Duodenal mucosa (tissue), 2 donors: ENCODE measurements around the gene CES3.
"Not testable (repeated sequence)": the region's sequence is repeated elsewhere in the genome, so short reads cannot be mapped to it uniquely, and the experiment has no call there.

Experiments
- H3K27ac ChIP-seq: one replicate; pipeline ENCODE4 v1.7.0; 2013; ENCODE audit warnings: low read depth, low read length
- H3K27me3 ChIP-seq, 2 donors: one replicate each; pipeline ENCODE4 v1.7.0; 2013; ENCODE audit warnings: low read length in 2 of 2, control low read depth in 1 of 2; ENCODE audit not compliant: insufficient read depth in 2 of 2, control insufficient read depth in 1 of 2
- H3K36me3 ChIP-seq, 2 donors: one replicate each; pipeline ENCODE4 v1.7.0; 2013; ENCODE audit warnings: low read length in 2 of 2, control low read depth in 1 of 2; ENCODE audit not compliant: insufficient read depth in 2 of 2, control insufficient read depth in 1 of 2
- H3K4me1 ChIP-seq, 2 donors: one replicate each; pipeline ENCODE4 v1.7.0; 2013; ENCODE audit warnings: low read length in 2 of 2, control low read depth in 1 of 2; ENCODE audit not compliant: insufficient read depth in 2 of 2, control insufficient read depth in 1 of 2
- H3K4me3 ChIP-seq, 2 donors: one replicate each; pipeline ENCODE4 v1.7.0; 2013; ENCODE audit warnings: low read length in 2 of 2, low read depth in 1 of 2
- H3K9ac ChIP-seq, 2 donors: one replicate each; pipeline ENCODE4 v1.7.0; 2013; ENCODE audit warnings: low read length in 2 of 2, low read depth in 1 of 2
- H3K9me3 ChIP-seq, 2 donors: one replicate each; pipeline ENCODE4 v1.7.0; 2013; ENCODE audit warnings: low read length in 2 of 2, control low read depth in 1 of 2; ENCODE audit not compliant: control insufficient read depth in 1 of 2

CES3 gene

DNA sequence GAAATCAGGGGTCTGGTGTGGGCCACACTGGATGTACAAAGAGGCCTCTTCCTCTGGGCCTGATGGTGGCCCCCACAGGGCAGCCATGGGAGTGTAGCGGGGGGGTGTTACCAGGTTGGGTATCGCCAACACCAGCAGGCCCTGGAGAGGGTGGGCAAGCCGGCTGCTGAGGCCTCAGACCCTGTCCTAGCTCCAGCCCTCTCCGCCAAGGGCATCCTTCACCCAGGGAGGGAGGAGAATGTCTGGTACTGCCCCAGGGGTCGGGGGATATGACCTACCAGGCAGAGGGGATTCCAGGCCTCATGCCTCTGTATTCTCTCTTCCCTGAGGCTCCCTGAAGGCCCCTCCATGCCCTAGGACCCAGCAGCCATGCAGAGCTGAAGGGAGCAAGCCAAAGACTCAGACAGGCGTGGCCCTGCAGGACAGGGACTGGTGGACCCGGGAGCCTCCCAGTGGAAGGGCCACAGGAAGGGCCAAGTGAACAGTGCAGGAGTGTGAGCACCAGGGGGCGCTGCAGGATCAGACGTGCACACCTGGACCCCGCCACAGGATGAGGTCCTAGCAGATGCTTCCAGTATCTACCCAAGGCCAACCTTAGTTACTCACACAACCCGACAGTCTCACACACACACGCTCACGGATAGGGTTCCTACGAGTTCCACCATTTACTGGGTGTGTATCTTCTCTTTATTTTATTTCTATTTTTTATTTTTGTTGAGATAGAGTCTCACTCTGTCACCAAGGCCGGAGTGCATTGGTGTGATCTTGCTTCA, 16.5 kb downstream of the CES3 start:
- Histone ChIP-seq H3K9ac (peak overlapping the region in 1 of 2 donors; percentile 25), H3K36me3 (peaks cover 0 to 4% of the 10 kb centered on the region in 2 donors), H3K4me1 (peaks cover 0 to 15% of the 10 kb centered on the region in 2 donors), H3K4me3 (no peak overlapping the region), H3K27ac (no peak overlapping the region), H3K27me3 (no peaks in the 10 kb centered on the region), H3K9me3 (no peaks in the 10 kb centered on the region)

DNA sequence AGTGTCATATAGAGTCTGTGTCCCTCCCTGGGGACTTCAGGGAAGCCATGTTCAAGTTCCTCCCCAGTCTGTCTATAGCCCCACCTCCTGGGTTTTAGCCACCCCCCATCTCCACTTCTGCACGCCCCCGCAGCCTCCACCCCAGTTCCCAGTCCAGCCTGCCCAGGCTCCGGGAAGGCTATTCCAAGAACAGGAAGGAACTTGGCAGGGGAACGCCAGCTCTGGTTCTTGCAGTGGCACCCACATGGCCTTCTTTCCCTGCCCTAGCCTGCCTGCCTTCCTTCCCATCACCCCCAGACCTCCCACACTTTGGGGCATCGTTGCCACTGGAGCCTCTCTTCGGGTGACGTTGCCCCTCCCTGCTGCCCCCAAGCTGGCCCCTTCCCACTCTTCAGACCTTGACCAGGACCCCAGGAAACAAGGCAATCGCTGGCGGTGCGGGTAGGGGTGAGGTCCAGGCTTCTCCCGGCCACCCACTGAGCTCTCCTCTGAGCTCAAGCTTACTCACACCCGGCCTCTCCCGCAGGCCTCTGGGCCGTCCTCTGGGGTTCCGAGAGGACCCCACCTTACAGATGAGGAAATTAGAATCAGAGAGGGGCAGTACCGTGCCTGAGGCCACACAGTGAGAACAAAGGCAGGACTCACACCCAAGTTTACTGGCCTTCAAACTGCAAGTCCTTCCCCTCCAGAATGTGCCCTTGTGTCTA, 18.1 kb downstream of the CES3 start:
- Histone ChIP-seq H3K9me3 (no peaks in the 10 kb centered on the region), H3K27me3 (no peaks in the 10 kb centered on the region), H3K9ac (no peak overlapping the region), H3K36me3 (no peaks in the 10 kb centered on the region), H3K4me1 (peaks cover 0 to 15% of the 10 kb centered on the region in 2 donors), H3K27ac (no peak overlapping the region), H3K4me3 (no peak overlapping the region)

DNA sequence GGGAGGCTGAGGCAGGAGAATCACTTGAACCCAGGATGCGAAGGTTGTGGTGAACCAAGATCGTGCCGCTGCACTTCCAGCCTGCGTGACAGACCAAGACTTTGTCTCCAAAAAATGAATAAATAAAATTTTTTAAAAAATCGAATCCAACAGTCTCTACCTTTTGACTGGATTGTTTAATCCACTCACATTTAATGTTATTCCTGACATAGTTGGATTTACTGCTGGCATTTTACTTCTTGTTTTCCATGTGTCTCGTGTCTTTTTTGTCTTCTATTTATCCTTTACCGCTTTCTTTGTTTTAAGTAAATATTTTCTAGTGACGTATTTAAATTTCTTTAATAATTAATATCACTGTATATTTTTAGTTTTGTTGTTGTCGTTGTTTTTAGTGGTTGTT, 22.0 kb downstream of the CES3 start:
- Histone ChIP-seq H3K36me3 (no peaks in the 10 kb centered on the region), H3K4me3 (no peak overlapping the region), H3K9me3 (no peaks in the 10 kb centered on the region), H3K9ac (no peak overlapping the region), H3K27me3 (no peaks in the 10 kb centered on the region), H3K27ac (no peak overlapping the region), H3K4me1 (no peaks in the 10 kb centered on the region)

DNA sequence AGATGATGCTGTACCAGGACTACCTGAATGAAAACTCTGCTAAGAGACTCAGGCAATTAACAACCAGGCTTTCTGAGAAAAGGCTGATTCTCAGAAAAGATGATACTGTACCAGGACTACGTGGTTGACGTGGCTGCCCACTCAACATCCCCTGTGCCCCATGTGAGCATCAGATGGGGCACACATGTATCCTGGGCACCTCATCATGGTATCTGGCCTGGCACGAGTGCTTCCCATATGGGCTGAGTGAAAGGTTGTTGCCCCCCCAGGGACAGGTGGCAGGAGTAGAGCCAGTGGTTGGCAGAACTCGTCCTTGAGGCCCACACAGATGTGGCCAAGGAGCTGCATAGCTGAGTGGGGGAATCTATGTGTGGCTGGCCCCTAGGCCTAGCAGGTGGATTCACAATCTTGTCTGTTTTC, 23.8 kb downstream of the CES3 start:
- no peak overlapping the region for H3K27ac ChIP-seq
- H3K9me3 ChIP-seq = no peaks in the 10 kb centered on the region
- no peak overlapping the region for H3K4me3 ChIP-seq
- H3K9ac ChIP-seq = no peak overlapping the region
- no peaks in the 10 kb centered on the region for H3K36me3 ChIP-seq
- H3K27me3 ChIP-seq = no peaks in the 10 kb centered on the region
- H3K4me1 ChIP-seq = no peaks in the 10 kb centered on the region

DNA sequence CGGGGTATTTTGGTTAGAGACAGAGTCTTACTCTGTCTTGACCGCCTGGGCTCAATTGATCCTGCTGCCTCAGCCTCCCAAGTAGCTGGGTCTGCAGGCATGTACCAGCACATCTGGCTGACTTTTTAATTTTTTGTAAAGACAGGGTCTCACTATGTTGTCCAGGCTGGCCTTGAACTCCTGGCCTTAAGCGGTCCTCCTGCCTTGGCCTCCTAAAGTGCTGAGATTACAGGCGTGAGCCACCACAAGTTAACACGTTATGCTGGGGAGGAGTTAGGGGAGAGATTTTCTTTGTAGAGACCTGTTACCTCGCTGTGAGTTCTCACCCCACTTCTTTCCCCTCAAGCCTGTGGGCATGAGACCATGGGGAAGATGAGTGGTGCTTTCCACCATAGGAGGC, 25.5 kb downstream of the CES3 start:
- H3K9me3 ChIP-seq = no peaks in the 10 kb centered on the region
- H3K9ac ChIP-seq = no peak overlapping the region
- no peaks in the 10 kb centered on the region for H3K27me3 ChIP-seq
- no peaks in the 10 kb centered on the region for H3K36me3 ChIP-seq
- no peak overlapping the region for H3K4me3 ChIP-seq
- no peaks in the 10 kb centered on the region for H3K4me1 ChIP-seq
- no peak overlapping the region for H3K27ac ChIP-seq

DNA sequence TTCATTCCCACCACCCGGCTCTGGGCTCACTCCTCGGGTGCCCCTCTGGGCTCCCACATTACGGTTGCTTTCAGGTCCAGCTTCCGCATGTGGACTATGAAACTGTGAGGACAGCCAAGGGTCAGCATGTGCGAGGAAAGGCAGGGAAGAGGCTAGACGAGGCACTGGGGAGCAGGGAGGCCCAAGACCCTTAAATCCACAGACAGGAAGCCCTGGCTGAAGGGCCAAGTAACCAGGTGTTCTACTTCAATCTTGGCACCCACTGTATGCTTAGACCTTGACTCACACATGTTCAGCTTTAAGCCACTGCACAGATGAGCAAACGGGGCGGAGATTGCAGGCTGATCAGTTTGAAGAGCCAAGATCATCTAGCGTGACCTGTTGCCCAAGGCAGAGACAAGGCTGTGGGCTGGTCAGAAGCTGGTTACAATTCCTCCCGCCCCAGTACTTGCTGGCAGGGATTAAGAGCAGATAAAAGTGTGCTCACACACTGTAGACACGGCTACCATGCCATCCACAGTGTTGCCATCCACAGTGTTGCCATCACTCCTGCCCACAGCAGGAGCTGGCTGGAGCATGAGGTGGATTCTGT, 27.2 kb downstream of the CES3 start, which contains the start of gene CES4A:
Gene CES4A, plus strand, starts transcription at position 393 of the 592 bp plus-strand sequence. Its CDS starts 184 bp downstream, at position 577.
- Histone ChIP-seq H3K4me3 (no peak within 1 kb of the TSS), H3K4me1 (no peaks in the 10 kb centered on the region), H3K9me3 (no peaks in the 10 kb centered on the region), H3K27me3 (no peaks in the 10 kb centered on the region), H3K27ac (no peak within 1 kb of the TSS), H3K9ac (no peak within 1 kb of the TSS), H3K36me3 (no peaks in the 10 kb centered on the region)

DNA sequence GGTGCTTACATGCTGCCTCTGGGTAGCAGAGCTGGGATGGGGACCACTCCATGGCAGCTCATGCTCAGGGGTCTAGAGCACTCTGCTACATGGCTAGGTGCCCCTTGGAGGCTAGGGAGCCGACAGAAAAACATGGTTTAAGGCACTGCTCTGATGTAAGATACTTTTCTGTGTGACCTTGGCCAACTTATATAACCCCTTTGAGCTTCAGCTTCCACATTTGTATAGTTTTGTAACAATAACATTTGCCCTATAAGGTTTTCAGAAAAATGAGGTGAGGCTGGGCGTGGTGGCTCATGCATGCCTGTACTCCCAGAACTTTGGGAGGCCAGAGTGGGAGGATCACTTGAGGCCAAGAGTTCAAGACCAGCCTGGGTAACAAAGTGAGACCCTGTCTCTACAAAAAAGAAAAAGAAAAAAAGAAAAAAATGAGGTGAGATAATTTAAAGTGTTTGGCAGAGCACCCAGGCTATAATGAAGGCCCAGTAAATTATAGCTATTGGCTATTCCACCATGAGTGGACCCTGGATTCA, 30.5 kb downstream of the CES3 start:
- H3K36me3 ChIP-seq = no peaks in the 10 kb centered on the region
- H3K27me3 ChIP-seq = no peaks in the 10 kb centered on the region
- H3K9ac ChIP-seq = no peak overlapping the region
- no peak overlapping the region for H3K27ac ChIP-seq
- no peak overlapping the region for H3K4me3 ChIP-seq
- H3K4me1 ChIP-seq = peaks cover 0 to 4% of the 10 kb centered on the region in 2 donors
- no peaks in the 10 kb centered on the region for H3K9me3 ChIP-seq

DNA sequence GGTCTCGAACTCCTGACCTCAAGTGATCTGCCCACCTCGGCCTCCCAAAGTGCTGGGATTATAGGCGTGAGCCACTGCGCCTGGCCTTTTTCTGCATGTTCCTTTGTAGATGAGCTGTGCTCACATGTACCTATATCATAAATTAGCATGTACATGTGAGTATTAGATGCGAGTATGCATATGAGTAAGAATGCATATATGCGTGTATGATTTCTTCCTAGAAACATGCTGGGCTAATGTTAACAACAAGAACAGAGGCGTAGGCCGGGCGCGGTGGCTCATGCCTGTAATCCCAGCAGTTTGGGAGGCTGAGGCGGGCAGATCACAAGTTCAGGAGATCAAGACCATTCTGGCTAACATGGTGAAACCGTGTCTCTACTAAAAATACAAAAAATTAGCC, 32.5 kb downstream of the CES3 start:
- not testable (repeated sequence) for H3K4me3 ChIP-seq, H3K27me3 ChIP-seq, H3K27ac ChIP-seq, H3K36me3 ChIP-seq, H3K9me3 ChIP-seq, H3K9ac ChIP-seq, H3K4me1 ChIP-seq

DNA sequence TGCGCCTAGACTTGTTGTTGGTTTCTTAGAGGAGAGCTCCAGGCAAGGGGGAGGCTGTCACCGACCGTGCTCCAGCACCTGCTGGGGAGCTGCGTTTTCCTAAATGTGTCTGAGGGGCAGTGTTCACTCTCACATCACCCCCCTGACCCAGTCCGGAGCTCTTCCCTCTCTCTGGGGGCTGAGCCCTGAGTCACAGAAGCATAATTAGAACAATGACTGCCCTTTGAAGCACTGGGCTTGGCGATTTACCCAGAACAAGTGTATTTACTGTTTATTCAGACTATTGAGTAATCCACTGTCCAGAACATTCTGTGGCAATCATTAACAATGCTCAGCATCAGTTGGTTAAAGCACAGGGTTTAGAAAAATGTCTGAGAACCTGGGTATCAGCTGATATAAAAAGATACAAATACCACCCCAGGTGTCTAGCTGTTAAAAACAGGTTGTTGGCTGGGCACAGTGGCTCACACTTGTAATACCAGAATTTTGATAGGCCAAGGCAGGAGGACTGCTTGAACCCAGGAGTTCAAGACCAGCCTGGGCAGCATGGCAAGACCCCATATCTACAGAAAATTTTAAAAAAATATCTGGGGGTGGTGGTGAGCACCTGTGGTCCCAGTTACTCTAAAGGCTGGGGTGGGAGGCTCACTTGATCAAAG, 35.4 kb downstream of the CES3 start:
- H3K4me3 ChIP-seq = no peak overlapping the region

More for the DNA sequence above, 35.4 kb downstream of the CES3 start:
- Histone ChIP-seq H3K9me3 (no peaks in the 10 kb centered on the region), H3K9ac (no peak overlapping the region), H3K27me3 (no peaks in the 10 kb centered on the region), H3K27ac (peak overlapping the region; percentile 44), H3K4me1 (peaks cover 13 to 16% of the 10 kb centered on the region in 2 donors), H3K36me3 (no peaks in the 10 kb centered on the region)
